Upper lobe of left lung (tissue), 4 donors: Measurements from ENCODE around the gene SMAGP.

Source experiments
- CTCF ChIP-seq, 6 experiments: fragments of 450-650 bp in 4 of 6; fragments of 200-600 bp in 2 of 6; sonication (generic) in 2 of 6; IDR thresholded peaks; one replicate each; pipeline ENCODE4 v1.5.1; 2016 to 2019; ENCODE audit warnings: antibody characterized with exemption in 6 of 6
- EP300 ChIP-seq, 4 donors: sonication (generic); formaldehyde crosslinking; IDR thresholded peaks; one replicate each; pipeline ENCODE4 v1.5.1; 2017; ENCODE audit warnings: antibody characterized with exemption in 4 of 4, control low read depth in 2 of 4
- POLR2A ChIP-seq, 4 donors: fragments of 450-650 bp; IDR thresholded peaks; one replicate each; pipeline ENCODE4 v1.5.1; 2016 to 2017; ENCODE audit warnings: antibody characterized with exemption in 4 of 4, mild to moderate bottlenecking in 2 of 4
- POLR2AphosphoS5 ChIP-seq, 2 donors: sonication (generic); formaldehyde crosslinking; IDR thresholded peaks; one replicate each; pipeline ENCODE4 v1.5.1; 2017; ENCODE audit warnings: antibody characterized with exemption in 2 of 2

- no peak for TF ChIP-seq POLR2AphosphoS5 (IDR thresholded peaks at IDR 0.05)
- TF ChIP-seq POLR2A (IDR thresholded peaks at IDR 0.05), result no peak
- TF ChIP-seq CTCF (IDR thresholded peaks at IDR 0.05), result no peak
- no peak for TF ChIP-seq EP300 (IDR thresholded peaks at IDR 0.05)
These were observed 820 bp upstream of the SMAGP start for GRCh38 chr12:51270951-51271518.
